Ecto neural progenitor cell (in vitro differentiated cells): Measurements from ENCODE around the gene ASAP2.

ENCODE experiments used
- DNase-seq: peaks from one replicate; pipeline ENCODE4 v3.0.0-alpha.2; 2018; ENCODE audit warnings: low spot score

ASAP2 gene

GRCh38 chr2:9403924-9404323 lies 197.3 kb downstream of the ASAP2 start:
- no peak for DNase-seq

DNA sequence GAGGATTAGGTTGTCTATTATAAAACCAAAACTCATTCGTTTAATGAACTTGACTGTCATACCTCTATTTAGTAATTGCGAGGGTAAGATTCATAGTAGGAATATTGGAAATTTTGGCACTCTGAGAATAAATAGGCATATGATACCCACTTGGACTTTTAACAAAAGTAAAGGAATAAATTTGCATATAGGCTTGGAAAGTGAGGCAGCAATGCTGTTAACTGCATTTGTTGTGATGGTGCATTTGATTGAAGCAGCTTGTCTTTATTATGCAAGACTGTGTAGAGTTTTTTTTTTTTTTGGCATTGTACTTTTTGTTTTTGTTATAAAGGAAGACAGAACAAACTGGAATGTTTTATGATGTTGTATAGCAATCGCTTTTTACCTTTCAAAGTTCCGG lies 197.8 kb downstream of the ASAP2 start:
- no peak for DNase-seq

DNA sequence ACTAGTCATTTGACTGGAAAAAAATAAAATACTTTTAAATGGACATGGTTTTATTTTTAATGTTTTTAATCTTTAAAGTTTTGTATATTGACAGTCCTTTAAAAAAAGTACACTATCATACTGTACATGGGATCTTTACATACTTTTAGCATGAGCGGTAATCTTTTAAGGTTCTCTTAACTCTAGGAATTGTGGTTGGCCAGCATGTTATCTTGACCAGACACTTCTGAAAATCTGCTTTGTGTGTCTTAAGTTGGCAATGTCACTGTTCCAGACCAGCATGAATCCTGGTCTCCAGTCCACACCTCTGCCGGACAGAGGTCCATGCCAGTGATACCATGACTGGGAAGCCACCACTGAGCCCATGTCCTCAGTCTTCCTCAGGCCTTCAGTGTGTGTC lies 199.0 kb downstream of the ASAP2 start:
- DNase-seq = no peak

- no peak for DNase-seq
Measured at GRCh38 chr2:9406529-9407362, 200.1 kb downstream of the ASAP2 start.

DNA sequence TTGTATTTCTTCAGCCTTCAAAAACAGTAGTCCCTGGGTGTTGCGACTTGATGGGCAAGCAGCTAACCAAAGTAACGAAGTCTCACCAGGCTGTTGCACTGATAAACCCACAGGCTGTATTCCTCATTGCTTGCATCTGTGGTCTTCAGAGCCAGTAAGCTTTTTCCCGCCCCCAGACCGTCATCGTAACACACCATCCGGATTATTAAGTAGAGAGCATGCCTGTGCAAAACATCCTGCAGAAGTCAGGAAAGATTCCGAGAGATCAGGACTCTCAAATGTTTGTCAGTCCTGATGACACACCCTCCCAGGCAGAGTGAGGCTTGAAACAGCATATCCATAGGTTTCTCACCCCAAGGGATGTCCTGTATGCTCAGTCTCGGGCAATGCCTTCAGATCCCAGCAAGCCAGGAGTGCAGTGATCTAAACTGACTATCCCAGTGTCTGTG lies 200.8 kb downstream of the ASAP2 start:
- no peak for DNase-seq

GRCh38 chr2:9408641-9409151 lies 202.1 kb downstream of the ASAP2 start:
- no peak for DNase-seq

DNA sequence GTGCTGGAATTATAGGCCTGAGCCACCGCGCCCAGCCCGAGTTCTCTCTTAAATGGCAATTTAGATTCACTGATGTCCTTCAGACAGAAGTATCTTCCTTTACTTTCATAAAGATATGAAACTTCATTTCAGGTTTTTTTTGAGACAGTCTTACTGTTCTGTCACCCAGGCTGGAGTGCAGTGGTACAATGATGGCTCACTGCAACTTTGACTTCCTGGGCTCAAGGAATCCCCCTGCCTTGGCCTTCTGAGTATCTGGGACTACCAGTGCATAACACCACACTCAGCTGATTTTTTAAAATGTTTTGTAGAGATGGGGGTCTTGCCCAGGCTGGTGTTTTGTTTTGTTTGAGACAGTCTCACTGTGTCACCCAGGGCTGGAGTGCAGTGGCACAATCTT lies 203.5 kb downstream of the ASAP2 start:
- no peak for DNase-seq

- no peak for DNase-seq
Measured at GRCh38 chr2:9412781-9413180, 206.2 kb downstream of the ASAP2 start.

GRCh38 chr2:9415516-9416169 lies 209.0 kb downstream of the ASAP2 start:
- DNase-seq = no peak

- DNase-seq = no peak
Measured at GRCh38 chr2:9416267-9416961, 209.8 kb downstream of the ASAP2 start.

GRCh38 chr2:9416962-9417316 lies 210.3 kb downstream of the ASAP2 start:
- no peak for DNase-seq

- no peak for DNase-seq
Measured at GRCh38 chr2:9417725-9418124, 211.1 kb downstream of the ASAP2 start.

DNA sequence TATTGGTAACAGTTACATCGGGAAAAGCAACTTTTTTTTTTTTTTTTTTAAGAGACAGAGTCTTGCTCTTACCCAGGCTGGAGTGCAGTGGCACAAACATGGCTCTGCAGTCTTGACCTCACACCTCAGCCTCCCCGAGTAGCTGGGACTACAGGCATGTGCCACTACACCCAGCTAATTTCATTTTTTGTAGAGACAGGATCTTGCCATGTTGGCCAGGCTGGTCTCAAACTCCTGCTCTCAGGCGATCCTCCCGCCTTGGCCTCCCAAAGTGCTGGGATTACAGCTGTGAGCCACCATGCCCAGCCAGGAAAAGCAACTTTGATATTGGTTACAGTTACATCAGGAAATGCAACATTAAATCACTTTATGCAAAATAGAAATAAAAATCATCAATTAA lies 212.1 kb downstream of the ASAP2 start:
- no peak for DNase-seq

DNA sequence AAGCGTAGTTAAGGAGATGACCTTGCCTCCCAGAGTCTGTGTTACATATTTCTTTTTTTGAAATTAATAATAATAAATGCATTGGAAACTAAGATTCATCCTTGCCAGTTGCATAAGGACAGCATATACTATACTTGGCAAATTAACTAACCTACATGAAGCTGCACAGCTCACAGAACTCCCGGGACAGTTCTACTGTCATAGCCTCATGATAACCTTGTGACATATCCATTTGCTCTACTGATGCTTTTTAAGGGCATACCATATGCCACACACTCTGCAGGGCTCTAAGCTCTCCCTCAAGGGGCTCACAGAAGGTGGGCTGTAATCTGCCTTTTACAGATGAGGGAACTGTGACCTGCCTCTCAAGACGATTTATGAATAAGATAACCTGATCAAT lies 212.9 kb downstream of the ASAP2 start:
- no peak for DNase-seq

DNA sequence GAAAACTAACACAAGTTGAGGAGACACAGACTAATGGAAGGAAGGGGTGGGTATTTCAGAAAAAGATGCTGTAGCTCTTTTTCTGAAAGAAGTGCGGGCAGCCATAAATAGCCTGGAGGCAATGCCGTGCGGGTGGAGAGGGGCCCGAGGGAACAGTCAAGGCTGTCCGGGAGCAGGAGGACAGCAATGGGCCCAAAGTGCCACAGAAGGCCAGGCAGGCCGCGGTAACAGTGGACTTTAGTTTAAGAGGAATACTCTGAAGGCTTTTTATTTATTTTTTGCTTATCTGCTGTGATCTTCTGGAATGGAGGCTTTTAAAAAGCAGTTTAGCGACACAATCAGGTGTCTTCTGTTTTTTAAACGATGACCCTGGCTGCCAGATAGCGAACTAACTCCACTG lies 213.9 kb downstream of the ASAP2 start:
- DNase-seq = no peak

GRCh38 chr2:9422321-9423099 lies 215.9 kb downstream of the ASAP2 start:
- DNase-seq = peak; percentile 65

- DNase-seq = peak; percentile 99
Measured at GRCh38 chr2:9423100-9423921, 216.7 kb downstream of the ASAP2 start, which contains the start of the genes CPSF3 and ITGB1BP1. Gene CPSF3, plus strand, starts transcription at chr2:9423654. Its CDS starts 120 bp downstream, at chr2:9423774. Gene ITGB1BP1, minus strand, starts transcription at chr2:9423528. Its CDS starts 4,831 bp downstream, at chr2:9418697.

- no peak for DNase-seq
Measured at GRCh38 chr2:9423922-9424272, 217.3 kb downstream of the ASAP2 start.

- no peak for DNase-seq
Measured at GRCh38 chr2:9424447-9425164, 218.0 kb downstream of the ASAP2 start.

DNA sequence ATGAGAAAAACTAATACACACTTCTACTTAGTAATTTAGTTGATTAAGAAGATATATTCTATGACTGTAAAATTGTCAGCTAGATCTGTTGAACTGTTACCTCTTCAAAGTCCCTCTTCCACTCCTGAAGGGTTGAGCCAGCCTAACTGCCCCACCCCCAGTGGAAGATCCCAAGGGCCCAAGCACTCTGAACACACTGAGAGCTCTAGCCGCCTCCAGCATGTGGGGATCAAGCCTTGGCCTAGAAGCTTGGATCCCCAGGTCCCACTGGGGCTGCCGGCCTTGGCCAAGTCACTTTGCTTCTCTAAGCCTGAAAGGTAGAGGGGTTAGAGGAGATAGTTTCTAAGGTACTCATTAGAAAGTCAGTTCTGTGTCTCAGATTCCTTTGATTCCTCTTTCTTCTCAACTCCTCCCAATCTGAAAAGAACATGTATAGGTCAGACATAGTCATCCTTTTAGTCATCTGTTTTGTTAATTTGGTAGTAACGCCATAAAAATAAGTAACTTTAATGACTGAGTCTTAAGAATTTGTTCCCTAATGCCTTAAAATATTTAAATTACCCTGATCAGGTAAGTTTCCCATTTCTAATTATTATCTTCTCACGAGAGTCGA lies 222.5 kb downstream of the ASAP2 start:
- DNase-seq = no peak
